HG03095 (cell line): ENCODE data around the gene RAB4A.
"Not testable (repeated sequence)": the region's sequence is repeated elsewhere in the genome, so short reads cannot be mapped to it uniquely, and the experiment has no call there.

Source experiments
- ATAC-seq: cut with Tn5 transposase; IDR thresholded peaks from one replicate; pipeline ENCODE4 v1.9.1; 2021; ENCODE audit warnings: moderate library complexity; ENCODE audit not compliant: unreplicated experiment

The RAB4A gene

GRCh38 chr1:229271448-229272159 lies 693 bp downstream of the RAB4A start:
- ATAC-seq, result peak; percentile 50

DNA sequence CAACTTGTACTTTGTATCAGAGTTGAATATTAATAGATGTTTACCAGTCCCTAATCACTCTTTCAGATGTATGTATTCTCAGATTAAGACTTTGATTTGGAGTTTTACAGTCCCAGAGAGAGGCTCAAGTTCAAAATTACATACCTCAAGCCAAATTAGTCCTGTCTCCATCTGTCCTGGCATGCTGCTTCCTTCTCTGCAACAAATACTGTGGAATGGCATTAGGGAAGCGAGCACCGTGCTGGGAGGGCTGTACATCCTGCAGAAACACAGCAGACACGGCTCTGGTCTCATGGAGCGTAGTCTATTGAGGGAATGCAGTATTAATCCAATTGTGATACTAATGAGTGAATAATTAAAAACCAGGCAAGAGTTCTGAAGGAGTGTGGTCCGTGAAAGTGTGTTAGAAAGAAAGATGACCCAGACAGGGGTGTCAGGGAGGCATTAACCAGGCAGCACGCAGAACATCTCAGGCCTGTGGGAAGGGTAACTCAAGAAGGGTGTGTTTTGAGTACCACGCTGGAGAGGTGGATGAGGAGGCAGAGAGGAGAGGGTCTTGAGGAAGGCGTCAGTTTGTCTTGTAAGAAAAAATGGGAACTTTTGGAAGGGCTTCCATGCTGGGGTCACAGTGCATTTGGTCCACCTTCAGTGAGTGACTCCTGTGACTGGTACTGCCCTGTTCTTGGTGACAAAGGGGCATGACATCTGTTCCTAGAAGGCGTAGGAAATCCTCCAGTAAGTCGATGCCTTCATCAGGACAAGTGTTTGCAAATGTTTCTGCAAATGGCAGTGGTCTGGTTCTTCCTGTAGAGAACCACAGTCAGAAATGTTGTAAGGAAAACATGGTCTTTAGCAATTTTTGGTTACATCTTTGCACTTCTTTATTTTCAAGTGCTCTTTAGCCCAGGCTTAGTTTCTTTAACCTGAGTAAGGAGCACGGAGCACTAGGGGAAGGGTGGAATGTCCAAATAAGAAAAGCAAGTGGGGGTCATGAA lies 1.6 kb downstream of the RAB4A start:
- no peak for ATAC-seq

- no peak for ATAC-seq
Observed at GRCh38 chr1:229273507-229274232, 2.8 kb downstream of the RAB4A start.

- no peak for ATAC-seq
Observed at GRCh38 chr1:229275005-229275404, 4.1 kb downstream of the RAB4A start.

DNA sequence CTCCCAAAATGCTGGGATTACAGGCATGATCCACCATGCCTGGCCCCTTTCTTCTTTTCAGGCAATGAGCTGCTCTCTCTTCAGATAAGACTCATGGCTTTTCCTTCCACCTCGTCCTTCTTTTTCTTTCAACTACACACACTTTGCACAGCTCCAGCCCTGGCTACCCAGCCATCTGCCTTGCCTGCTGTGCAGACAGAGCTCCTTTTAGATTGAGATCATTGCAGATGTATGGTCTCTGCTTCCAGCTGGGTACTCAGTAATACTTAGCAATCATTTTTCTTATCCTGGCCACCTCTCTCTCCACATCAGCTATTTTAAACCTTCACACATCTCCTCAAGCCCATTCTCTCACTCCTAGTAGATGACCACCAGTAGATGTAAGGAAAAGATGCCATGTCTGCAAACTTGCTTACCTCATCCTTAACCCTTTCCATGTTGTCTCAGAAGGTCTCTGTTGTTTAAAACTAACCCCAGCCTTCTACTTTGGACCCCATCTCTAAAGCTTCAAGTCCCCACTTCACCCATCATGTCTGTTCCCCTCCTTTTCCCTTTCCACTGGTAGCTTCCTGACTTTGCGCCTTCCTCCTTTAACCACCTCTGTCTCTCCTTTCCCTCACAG lies 7.3 kb downstream of the RAB4A start:
- no peak for ATAC-seq

GRCh38 chr1:229279242-229279641 lies 8.3 kb downstream of the RAB4A start:
- no peak for ATAC-seq

DNA sequence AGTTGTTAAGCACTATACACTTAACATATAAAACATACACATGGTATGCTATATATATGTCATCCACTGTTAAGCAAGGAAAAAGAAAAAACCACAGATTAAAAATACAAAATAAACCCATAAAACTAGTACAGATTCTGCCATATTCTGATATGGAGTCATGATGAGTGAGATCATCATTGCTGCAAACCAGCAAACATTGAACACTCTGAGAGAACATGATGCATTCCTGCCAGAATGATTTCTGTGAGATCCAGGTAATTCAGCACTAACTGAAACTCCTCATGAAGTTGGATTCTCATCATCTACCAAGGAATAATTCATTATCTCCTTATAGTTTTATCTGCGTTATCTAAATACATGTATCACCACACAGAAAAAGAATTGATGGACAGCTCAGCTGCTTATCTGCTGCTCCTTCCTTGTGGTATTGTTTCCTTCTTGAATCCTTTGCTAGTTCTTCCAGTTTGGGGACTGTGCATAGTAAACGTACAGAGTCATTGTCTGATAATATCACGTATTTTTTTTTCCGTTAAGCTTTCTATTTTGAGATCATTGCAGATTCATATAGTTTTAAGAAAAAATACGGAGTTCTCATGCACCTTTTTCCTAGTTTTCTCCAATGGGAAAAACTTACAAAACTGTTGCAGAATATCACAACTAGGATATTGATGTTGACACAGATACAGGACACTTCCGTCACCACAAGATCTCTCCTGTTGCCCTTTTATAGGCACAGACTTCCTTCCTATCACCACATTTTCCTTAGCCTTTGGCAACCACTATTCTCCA lies 9.3 kb downstream of the RAB4A start:
- no peak for ATAC-seq

GRCh38 chr1:229280921-229281320 lies 10.0 kb downstream of the RAB4A start:
- ATAC-seq, result no peak

GRCh38 chr1:229281339-229281926 lies 10.5 kb downstream of the RAB4A start:
- ATAC-seq, result no peak

DNA sequence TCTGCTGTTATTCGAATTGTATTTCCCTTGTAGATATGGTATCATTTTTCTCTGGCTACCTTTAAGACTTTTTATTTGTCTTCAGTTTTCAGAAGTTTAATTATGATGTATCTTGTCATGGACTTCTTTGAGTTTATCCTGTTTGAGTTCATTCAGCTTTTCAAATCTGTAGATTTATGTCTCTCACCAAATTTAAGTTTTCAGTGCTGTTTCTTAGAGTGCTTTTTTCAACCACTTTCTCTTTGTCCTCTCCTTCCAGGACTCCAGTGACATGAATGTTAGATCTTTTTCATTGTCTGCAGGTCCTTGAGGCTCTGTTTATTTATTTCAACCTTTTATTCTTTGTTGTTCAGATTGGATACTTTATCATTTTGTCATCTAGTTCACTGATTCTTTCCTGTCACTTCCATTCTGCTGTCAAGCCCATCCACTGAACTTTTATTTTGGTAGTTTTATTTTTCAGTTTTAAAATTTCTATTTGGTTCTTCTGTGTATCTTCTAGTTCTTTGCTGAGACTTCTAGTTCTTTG lies 11.4 kb downstream of the RAB4A start:
- ATAC-seq, result no peak

DNA sequence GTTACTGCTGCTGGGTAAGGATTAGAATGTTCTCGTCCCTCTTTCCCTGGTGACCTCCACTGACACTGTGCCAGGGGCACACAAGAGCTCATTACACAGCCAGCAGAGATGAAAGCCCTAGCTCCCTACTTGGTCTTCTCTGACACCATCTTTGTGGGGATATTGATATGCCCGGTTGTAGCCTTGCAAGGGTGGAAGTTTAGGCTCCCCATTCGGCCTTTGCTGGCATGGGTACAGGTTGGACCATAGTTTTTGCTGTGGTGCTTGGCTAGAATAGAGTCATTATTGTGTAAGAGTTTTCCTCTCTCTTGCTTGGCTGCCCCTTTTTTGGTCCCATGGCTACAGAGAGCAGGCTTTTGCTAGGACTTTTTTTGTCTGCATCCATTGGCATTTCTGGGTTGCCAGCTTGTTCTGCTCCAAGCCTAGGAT lies 12.3 kb downstream of the RAB4A start:
- ATAC-seq, result no peak

GRCh38 chr1:229284887-229285286 lies 14.0 kb downstream of the RAB4A start:
- ATAC-seq, result no peak

- no peak for ATAC-seq
Observed at GRCh38 chr1:229285440-229285839, 14.5 kb downstream of the RAB4A start.

- no peak for ATAC-seq
Observed at GRCh38 chr1:229286099-229286766, 15.3 kb downstream of the RAB4A start.

DNA sequence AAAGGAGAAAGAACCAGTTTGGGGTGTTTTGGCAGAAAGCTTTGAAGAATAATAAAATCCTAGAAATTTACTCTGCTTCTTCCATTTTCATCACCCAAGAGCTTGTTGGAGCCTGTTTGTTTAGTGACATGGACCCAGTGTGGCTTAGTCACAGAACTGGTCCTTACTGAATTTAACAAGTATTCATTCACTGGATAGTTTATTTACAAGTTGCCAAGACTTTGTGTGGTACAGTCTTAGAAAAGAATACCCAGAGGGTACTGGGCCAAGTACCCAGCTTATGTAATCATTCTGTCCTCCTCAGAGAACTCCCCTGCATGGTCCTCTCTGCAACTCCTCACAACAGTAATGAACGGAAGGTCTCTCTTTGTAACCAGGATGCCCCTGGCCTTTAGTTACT lies 16.4 kb downstream of the RAB4A start:
- ATAC-seq, result no peak

GRCh38 chr1:229288516-229288915 lies 17.6 kb downstream of the RAB4A start:
- ATAC-seq, result no peak

DNA sequence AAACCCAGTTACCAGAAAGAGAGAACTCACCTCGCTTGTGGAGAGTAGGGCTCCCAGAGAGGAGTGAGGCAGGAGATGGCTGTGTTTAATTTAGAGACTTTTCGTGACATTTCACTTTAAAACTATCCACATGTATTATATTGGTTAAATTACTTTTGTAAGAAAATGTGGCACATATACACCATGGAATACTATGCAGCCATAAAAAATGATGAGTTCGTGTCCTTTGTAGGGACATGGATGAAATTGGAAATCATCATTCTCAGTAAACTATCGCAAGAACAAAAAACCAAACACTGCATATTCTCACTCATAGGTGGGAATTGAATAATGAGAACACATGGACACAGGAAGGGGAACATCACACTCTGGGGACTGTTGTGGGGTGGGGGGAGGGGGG lies 20.8 kb downstream of the RAB4A start:
- ATAC-seq, result not testable (repeated sequence)

DNA sequence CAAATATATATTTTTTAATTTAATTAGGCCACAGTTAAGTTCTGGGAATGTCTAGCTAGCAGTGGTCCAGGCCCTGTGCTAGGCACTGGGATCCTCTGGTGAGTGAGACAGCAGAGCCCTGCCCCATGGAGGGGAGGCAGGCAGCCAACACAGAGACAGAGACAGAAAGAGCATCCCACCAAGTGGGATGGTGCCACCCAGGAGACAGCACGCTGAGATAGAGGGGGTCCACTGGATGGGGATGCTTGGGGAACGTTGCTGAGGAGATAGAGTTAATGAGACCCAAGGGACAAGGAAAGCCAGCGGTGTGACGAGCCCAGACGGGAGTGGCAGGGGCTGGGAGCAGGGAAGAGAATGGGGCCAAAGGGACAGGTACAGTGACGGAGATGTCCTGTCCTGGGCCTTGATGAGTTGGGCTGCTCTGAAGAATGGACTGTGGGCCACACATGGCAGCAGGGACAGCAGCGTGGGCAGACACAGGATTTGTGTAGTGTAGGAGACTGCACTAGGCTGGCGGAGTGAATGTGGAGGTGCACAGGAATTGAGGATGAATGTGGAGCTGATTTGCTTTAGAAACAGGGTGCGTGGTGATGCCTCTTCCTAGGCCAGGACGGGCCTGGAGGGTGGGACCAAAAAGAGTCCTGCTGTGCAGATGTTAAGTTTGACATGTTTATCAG lies 22.8 kb downstream of the RAB4A start:
- no peak for ATAC-seq
